Endodermal cell (in vitro differentiated cells): Measurements from ENCODE around the gene URB1. TPM values are rescaled to one million over a fixed set of nuclear protein-coding genes. Genes with fewer than 3 reads are reported as not detected.
A peak's percentile ranks its signal among the peaks of the same experiment; 100 is the strongest.
"Not testable (repeated sequence)": the region's sequence is repeated elsewhere in the genome, so short reads cannot be mapped to it uniquely, and the experiment has no call there.

ENCODE experiments used
- DNase-seq: peaks from one replicate; pipeline ENCODE4 v3.0.0-alpha.2; 2017
- H3K27ac ChIP-seq: 2 replicates; pipeline ENCODE4 v1.5.1; 2013; ENCODE audit warnings: mild to moderate bottlenecking, low read depth, low read length, moderate library complexity
- H3K27me3 ChIP-seq: 2 replicates; pipeline ENCODE4 v1.6.1; 2013; ENCODE audit warnings: mild to moderate bottlenecking, low read length, moderate library complexity; ENCODE audit not compliant: insufficient read depth, control insufficient read depth, poor library complexity, severe bottlenecking
- H3K36me3 ChIP-seq: 2 replicates; pipeline ENCODE4 v1.7.0; 2013; ENCODE audit warnings: mild to moderate bottlenecking, low read length, moderate library complexity; ENCODE audit not compliant: control insufficient read depth, insufficient read depth
- H3K4me1 ChIP-seq: one replicate; pipeline ENCODE4 v1.7.0; 2013; ENCODE audit warnings: low read length; ENCODE audit not compliant: control insufficient read depth, insufficient read depth
- H3K4me3 ChIP-seq: 2 replicates; pipeline ENCODE4 v1.5.1; 2013; ENCODE audit warnings: mild to moderate bottlenecking, low read length, moderate library complexity
- H3K9ac ChIP-seq: 2 replicates; pipeline ENCODE4 v1.6.1; 2013; ENCODE audit warnings: mild to moderate bottlenecking, low read length, moderate library complexity; ENCODE audit not compliant: poor library complexity, severe bottlenecking; ENCODE audit errors: extremely low read depth
- H3K9me3 ChIP-seq: 2 replicates; pipeline ENCODE4 v1.6.1; 2013; ENCODE audit warnings: mild to moderate bottlenecking, low read length, moderate library complexity; ENCODE audit not compliant: control insufficient read depth
- H3K27ac Mint-ChIP-seq: 2 replicates; pipeline ENCODE4 v1.8.0; 2020; ENCODE audit warnings: mixed read lengths
- H3K27me3 Mint-ChIP-seq: 2 replicates; pipeline ENCODE4 v1.8.0; 2021; ENCODE audit warnings: mild to moderate bottlenecking, mixed read lengths; ENCODE audit not compliant: insufficient read depth
- H3K36me3 Mint-ChIP-seq: 2 replicates; pipeline ENCODE4 v1.8.0; 2020; ENCODE audit warnings: low read depth, mixed read lengths
- H3K4me1 Mint-ChIP-seq: 2 replicates; pipeline ENCODE4 v1.8.0; 2020; ENCODE audit warnings: mixed read lengths
- H3K4me3 Mint-ChIP-seq: 2 replicates; pipeline ENCODE4 v1.8.0; 2020; ENCODE audit warnings: mild to moderate bottlenecking, moderate library complexity, mixed read lengths
- H3K9me3 Mint-ChIP-seq: 2 replicates; pipeline ENCODE4 v1.8.0; 2020; ENCODE audit warnings: mild to moderate bottlenecking, mixed read lengths
- CTCF ChIP-seq: fragments of 200-600 bp; sonication (generic); conservative IDR thresholded peaks from 2 replicates; pipeline ENCODE4 v1.5.0; 2021; ENCODE audit warnings: antibody characterized with exemption, mild to moderate bottlenecking
- whole genome bisulfite sequencing, 2 experiments: methylation state at CpG; one replicate each; pipeline versions ENCODE4 v1.1.5 to v1.1.7; 2013; ENCODE audit warnings: missing lambda C conversion rate in 2 of 2, mixed read lengths in 1 of 2; ENCODE audit not compliant: insufficient coverage in 1 of 2, insufficient read length in 1 of 2; 5-methylcytosine and 5-hydroxymethylcytosine counted together
- total RNA-seq, 2 donors: library from RNA; stranded (reverse); fragmentation: NEBNext Ultra II Directional in 1 of 2; extraction: Animal tissue kit (Norgen Biotek cat#: 25700) in 1 of 2; gene quantifications; 2 replicates in 1 of 2; 3 replicates in 1 of 2; pipeline ENCODE4 v1.2.1, GENCODE V29; 2021

Gene URB1
- total RNA-seq, 2 donors from 2014 or later: 9.4 to 14.0 TPM

GRCh38 chr21:32370998-32371766 lies 21.6 kb downstream of the URB1 start:
- Histone ChIP-seq H3K9ac (no peak overlapping the region), H3K4me1 (no peaks in the 10 kb centered on the region), H3K36me3 (peaks cover 86% of the 10 kb centered on the region), H3K9me3 (no peaks in the 10 kb centered on the region), H3K27ac (no peak overlapping the region), H3K4me3 (no peak overlapping the region), H3K27me3 (no peaks in the 10 kb centered on the region)
- 85 to 100% methylated on average over 5 to 6 of the region's 6 CpGs for WGBS, 2 experiments
- Mint-ChIP-seq H3K4me3 (no peak overlapping the region), H3K27ac (no peak overlapping the region), H3K36me3 (peaks cover 52% of the 10 kb centered on the region), H3K4me1 (no peaks in the 10 kb centered on the region), H3K27me3 (no peaks in the 10 kb centered on the region), H3K9me3 (no peaks in the 10 kb centered on the region)
- no peak for DNase-seq
- TF ChIP-seq CTCF: no peak

GRCh38 chr21:32368961-32369360 lies 23.9 kb downstream of the URB1 start:
- H3K9me3 Mint-ChIP-seq, H3K9me3 ChIP-seq, H3K27ac Mint-ChIP-seq, DNase-seq, H3K4me1 ChIP-seq, H3K4me1 Mint-ChIP-seq, H3K27me3 Mint-ChIP-seq, H3K27me3 ChIP-seq, H3K4me3 ChIP-seq, H3K27ac ChIP-seq, H3K4me3 Mint-ChIP-seq, H3K9ac ChIP-seq: not testable (repeated sequence)
- WGBS, 2 experiments: 82 to 100% methylated on average over 1 of the region's 1 CpG
- peaks cover 88% of the 10 kb centered on the region for H3K36me3 ChIP-seq
- H3K36me3 Mint-ChIP-seq: peaks cover 58% of the 10 kb centered on the region

- Mint-ChIP-seq H3K4me3 (no peak overlapping the region), H3K36me3 (peaks cover 60% of the 10 kb centered on the region), H3K27me3 (no peaks in the 10 kb centered on the region), H3K9me3 (no peaks in the 10 kb centered on the region), H3K4me1 (no peaks in the 10 kb centered on the region), H3K27ac (peak overlapping the region; percentile 16)
- Histone ChIP-seq H3K4me3 (no peak overlapping the region), H3K9ac (no peak overlapping the region), H3K4me1 (no peaks in the 10 kb centered on the region), H3K27me3 (no peaks in the 10 kb centered on the region), H3K27ac (no peak overlapping the region), H3K9me3 (no peaks in the 10 kb centered on the region), H3K36me3 (peaks cover 86% of the 10 kb centered on the region)
- no peak for DNase-seq
- no peak for TF ChIP-seq CTCF
- 92 to 98% methylated on average over 6 to 9 of the region's 9 CpGs for WGBS, 2 experiments
These were observed 24.4 kb downstream of the URB1 start for GRCh38 chr21:32368386-32368785.
